ENCODE results near the gene ATP6V1G3. TPM values are rescaled to one million over a fixed set of nuclear protein-coding genes. Genes with fewer than 3 reads are reported as not detected.

Gene ATP6V1G3
- total RNA-seq, 1 donor from 2014 or later, result not detected

DNA sequence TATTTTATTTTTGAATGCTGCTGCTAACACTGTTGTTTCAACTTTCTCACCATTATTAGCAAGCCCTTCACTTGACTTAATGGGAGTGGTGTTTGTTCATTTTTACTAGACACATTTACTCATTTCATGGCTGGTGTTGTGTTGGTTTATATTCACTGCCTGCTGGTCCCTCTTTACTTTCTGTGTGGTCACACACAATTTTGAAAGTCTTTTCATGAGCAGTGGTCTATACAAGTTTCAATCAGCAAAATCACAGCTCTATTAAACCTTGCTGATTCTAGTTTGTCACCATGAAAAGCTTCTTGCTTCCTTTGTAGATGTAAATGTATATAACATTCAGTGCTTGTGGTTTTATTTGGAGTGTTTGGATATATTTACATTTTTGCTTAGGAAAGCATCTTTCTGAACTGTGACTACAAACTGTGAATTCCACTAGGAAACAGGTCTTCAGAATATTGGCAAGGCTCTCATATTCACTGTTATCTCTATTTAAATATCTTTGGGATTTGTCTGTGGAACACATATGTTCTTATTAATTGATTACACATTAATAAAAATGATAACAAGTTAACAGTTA, 22.8 kb downstream of the ATP6V1G3 start:
- ATAC-seq (no peak), DNase-seq (ENCODE audit: missing footprints) (no peak)
- intact Hi-C loops (cut with DNase I), result no loop called here

DNA sequence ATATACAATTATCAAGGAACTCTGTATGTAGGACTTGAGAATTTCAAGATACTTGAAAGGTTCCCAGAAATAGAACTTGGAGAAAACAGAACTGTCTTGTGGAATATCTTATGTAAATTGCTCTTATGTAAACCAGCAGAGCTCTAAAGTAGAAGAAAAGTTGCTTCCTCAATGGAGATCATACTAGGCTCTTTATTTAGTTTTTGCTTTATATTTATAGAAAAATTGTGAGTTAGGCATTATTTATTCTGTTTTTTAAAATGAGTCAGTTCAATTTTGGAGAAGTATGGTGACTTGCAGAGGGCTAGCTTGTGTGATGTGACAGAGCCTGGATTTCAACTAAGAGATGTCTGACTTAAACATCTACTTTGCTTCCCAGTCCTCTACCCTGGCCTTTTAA, 40.4 kb downstream of the ATP6V1G3 start:
- intact Hi-C loops (cut with DNase I), result no loop called here
- ATAC-seq, result no peak
- DNase-seq (ENCODE audit: missing footprints), result no peak

DNA sequence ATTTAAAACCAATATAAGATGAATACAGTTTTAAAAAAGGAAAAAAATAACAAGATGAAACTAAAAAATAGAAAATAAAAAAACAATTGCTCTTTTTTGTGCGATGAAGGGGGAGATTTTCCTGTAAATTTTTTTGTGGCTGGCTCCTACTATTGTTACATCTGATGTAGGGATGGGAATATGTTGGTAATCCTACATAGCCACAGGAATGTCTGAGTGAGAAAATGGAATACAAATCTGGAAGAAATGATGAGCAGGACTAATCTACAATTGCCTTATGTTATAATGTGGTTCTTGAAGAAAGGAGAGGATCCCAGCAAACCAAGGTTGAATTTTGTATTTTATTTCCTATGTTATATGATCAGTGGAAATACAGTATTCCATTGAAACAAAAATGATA, 40.9 kb downstream of the ATP6V1G3 start:
- no peak for ATAC-seq
- intact Hi-C loops (cut with DNase I), result no loop called here
- no peak for DNase-seq (ENCODE audit: missing footprints)

DNA sequence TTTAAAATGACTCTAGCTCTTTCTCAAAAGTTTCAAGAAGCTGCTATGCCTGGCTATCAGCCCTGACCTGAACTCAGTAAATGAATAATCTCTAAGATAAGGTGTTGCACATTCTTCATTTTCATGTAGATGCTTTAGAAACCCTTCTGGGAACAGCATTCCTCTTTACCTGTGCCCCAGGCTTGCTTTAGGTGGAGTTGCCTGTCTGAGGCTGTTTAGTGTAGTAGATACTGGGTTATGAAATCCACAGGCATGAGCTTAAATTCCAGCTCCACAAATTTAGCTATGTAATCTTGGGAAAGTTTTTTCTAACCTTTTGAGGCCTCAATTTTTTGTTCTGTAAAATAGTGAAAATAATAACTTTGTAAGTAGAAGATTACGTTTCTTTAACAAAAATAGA, 41.6 kb downstream of the ATP6V1G3 start:
- intact Hi-C loops (cut with DNase I), result no loop called here
- ATAC-seq, result no peak

DNA sequence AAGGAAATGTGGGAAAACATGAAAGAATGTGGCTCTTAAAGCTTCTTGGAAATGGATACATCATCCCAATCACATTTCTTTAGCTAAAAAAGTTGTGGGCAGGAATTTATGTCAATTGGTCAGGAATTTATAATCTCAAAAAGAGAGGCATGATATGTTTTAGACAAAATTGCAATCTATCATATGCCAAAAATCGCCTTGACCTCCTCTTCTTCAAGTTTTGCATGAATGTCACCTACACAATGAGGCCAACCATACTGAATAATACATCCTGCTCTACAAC, 42.4 kb downstream of the ATP6V1G3 start:
- DNase-seq (ENCODE audit: missing footprints), result no peak
- intact Hi-C loops (cut with DNase I), result no loop called here
- no peak for ATAC-seq

More for the DNA sequence above, 41.6 kb downstream of the ATP6V1G3 start:
- no peak for DNase-seq (ENCODE audit: missing footprints)

DNA sequence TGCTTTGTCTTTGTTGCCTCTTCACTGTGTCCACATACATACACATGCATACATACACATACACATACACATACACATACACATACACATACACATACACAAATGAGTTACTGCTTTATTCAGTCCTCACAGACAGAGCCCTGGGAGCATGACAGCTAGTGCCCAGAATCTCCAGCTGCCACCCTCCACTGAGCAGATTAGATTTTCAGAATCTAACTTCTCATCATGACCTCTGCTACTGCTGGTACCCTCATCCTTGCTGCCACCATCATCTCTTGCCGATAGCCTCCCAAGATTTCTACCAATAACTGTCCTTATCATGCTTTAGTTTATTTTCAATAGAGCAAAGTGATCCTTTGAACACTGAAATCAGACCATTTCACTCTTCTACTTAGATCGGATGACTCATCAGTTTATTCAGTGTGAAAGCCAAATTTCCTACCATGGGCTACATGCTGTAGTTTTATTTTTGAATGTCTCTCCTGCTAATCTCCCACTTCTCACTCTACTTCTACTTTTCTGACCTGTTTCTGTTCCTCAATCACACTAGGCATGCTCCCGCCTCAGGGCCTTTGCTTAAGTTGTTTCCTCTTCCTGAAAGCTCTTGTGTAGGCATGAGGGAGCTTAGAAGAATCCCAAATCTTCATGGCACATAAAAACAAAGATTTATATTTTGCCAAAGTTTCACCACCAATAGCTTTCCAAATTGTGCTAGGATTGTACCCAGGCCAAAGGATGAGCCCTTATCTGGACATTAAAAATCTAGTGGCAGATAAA, 43.0 kb downstream of the ATP6V1G3 start:
- intact Hi-C loops (cut with DNase I), result no loop called here
- DNase-seq (ENCODE audit: missing footprints), result no peak
- ATAC-seq, result peak; percentile 44

DNA sequence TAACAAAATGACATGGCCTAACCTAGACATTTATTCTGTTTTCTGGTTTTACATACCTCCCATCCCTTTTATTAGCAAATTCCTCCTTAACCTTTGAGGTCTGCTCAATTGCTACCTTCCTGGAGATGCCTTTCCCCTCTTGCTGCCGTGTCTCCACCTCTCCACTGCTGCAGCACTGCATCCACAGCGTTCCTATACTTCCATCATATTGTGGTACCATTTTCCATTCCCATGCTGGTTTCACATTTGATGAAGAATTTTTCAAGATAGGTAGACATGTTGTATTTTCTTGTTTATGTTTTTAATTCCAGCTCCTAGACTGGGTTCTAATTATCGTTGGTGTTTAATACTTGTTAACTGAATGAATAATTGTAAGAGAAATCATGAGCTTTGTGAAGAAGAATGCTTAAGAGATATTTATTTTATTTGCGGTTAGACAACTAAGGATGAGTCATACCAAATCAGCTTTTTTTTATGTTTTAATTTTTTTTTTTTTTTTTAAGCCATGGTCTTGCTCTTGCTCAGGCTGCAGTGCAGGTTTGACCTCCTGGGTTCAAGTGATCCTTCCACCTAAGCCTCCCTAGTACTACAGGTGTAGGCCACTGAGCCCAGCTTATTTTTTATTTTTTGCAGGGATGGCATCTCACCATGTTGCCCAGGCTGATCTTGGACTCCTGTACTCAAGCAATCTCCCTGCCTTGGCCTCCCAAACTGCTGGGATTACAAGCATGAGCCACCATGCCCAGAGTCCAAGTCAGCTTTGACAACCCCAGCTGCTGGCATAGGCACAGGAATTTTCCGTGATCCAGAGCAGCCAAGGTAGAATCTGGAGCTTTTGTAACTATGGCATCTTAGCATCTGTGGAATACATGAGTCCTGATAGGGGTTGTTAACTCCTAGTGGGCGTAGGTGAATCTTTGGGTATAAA, 44.0 kb downstream of the ATP6V1G3 start:
- DNase-seq (ENCODE audit: missing footprints) (no peak), ATAC-seq (no peak)
- intact Hi-C loops (cut with DNase I), result no loop called here

DNA sequence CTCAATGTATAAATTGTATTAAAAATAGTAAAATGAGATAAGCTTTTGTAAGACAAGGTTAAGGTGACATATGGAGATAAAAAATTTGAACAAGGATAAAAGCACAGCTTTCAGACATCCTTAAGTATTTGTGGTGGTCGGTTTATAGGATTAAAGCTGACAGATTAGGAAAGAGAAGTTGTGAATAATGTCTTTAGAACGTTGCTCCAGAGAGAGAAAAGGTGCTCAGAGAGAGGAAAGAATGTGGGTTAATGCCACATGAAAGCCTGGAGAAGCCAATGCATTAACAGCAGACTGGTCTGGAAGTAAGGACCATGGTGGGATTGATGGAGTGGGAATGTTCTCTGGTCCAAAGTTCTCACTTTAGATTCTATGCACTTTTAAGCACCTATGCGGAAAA, 44.8 kb downstream of the ATP6V1G3 start:
- ATAC-seq (no peak), DNase-seq (ENCODE audit: missing footprints) (no peak)
- intact Hi-C loops (cut with DNase I), result no loop called here

DNA sequence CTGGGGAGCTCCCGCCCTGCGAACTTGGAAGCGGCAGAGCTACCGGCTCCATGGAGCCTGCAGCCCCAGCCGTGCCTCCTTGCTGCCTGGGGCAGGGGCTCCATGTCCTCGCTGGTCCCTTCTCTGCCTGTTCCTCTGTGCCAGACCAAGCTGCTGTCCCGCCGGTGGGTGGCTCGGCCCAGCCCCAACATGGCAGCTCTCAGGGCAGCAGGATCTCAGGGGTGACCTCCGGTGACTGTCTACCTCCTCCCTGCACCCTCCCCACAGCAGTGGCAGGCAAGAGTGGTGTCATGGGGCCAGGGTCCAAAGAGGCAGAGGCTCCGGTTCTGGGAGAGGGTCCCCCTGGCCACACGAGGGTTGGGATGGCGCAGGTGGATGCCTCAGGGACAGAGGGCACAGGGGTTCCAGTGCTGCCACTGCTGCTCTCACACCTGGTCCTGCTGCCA, 45.8 kb downstream of the ATP6V1G3 start:
- no peak for DNase-seq (ENCODE audit: missing footprints)
- ATAC-seq, result peak; percentile 13

DNA sequence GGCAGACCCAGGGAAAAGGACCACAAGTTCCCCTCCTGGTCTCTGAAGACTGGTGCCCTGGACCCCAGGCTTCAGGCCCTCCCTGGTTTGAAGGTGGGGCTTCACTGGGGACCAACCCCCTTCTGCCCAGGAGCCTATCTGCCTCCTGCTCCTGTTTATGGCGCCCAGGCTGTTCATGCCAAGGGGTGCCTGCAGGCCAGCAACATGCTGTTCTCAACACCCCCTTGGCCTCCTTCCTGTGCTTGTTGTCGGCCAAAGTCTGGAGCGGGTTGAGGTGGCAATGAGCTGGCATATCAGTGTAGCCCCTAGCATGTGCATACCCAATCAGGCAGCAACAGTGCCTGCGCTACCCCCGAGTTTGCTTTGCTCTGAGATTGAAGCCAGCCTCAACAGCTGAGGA, 46.3 kb downstream of the ATP6V1G3 start:
- intact Hi-C loops (cut with DNase I), result no loop called here
- ATAC-seq (no peak), DNase-seq (ENCODE audit: missing footprints) (peak; percentile 62)

More for the DNA sequence above, 45.8 kb downstream of the ATP6V1G3 start:
- intact Hi-C loops (cut with DNase I), result no loop called here

DNA sequence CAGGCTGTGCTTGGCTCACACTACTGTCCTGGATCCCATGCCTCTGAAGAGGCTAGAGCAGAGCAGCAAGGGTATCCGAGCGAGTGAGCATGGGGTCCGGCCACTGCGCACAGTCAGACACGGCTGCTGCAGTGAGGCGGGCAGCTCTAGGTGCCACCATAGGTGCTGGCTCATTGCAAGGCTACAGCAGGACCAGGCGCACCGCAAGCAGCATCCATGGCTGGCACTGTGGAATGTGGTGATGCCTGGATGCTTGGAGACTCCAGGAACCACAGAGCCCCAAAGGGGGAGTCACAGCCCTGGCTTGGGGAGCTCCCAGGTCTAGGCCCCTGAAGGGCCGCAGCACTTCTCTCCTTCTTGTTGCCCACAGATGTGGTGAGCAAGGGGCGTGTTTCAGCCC, 47.2 kb downstream of the ATP6V1G3 start:
- ATAC-seq (no peak), DNase-seq (ENCODE audit: missing footprints) (no peak)
- intact Hi-C loops (cut with DNase I), result no loop called here

DNA sequence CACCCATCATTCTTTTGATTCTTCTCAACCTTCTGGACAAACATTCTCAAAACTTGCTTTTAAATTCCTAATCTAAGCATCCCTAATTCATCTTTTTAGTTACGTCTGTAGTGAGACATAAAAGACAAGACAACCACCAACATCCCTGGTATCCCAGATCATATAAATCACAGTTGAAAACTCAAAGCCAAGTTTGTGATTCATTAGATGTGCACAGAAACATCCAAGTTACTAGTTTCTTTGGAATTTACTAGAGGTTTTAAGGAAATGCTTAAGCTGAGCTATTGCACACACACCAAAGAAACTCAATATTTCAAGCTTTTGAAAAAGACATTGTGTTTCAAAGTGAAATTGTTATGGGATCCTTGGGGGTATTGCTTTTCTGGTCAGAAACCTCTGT, 47.6 kb downstream of the ATP6V1G3 start:
- ATAC-seq (no peak), DNase-seq (ENCODE audit: missing footprints) (no peak)
- intact Hi-C loops (cut with DNase I), result no loop called here

DNA sequence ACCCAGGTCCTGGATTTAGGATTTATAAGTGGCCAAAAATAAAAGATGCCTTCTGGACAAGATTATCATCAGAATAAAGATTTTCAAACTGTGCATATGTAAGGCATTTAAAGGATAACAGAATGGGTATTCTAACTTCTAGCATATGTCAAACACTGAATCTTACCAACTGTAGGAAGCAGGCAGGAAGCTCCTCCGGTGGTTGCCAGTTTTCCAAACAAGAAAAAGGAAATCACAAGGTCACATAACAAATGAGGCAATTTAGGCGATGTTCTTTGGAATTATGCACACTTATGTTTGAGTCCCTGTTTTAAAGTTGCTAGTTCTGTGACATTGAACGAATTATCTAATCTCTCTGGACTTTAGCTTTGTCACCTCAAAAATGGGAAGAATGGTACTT, 48.9 kb downstream of the ATP6V1G3 start:
- DNase-seq (ENCODE audit: missing footprints) (no peak), ATAC-seq (no peak)
- intact Hi-C loops (cut with DNase I), result no loop called here

DNA sequence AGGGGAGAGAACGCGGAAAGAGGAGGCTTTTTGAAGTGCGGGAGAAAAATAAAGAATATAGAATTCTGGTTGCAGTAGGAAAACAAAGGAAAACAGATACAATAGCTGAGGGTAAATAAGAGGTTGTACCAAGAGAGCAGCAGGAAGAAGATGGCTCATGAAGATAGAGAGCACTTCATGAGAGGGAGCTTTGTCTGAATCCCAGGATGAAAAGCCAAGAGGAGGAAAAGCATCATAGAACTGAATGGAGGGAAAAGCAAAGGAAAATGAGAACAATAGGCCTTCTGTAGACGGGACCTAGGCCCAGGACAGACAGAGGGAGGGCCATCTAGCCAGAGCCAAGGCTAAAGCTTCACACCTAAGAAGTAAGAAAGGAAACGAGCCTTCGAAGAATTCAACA, 49.5 kb downstream of the ATP6V1G3 start:
- intact Hi-C loops (cut with DNase I), result no loop called here
- DNase-seq (ENCODE audit: missing footprints) (no peak), ATAC-seq (no peak)

DNA sequence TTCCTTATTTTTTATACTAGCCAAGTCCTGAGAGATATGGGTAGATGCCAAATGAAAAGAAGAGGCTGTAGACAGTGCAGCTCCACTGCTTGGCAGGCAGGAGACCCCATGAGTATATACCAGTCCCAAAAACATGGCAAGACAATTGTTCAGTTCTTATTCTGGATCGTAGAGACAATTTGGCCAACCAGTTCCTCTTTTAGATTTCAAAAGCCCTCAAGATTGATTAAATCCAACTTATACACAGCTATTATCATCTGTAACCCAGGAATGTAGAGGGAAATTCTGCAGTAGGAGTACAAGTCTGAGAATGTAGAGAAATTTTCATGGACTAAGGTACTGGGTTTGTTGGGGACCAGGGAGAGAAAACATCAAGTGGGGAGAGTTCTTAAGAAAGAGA, 50.3 kb downstream of the ATP6V1G3 start:
- ATAC-seq, result no peak
- intact Hi-C loops (cut with DNase I), result no loop called here
- no peak for DNase-seq (ENCODE audit: missing footprints)

DNA sequence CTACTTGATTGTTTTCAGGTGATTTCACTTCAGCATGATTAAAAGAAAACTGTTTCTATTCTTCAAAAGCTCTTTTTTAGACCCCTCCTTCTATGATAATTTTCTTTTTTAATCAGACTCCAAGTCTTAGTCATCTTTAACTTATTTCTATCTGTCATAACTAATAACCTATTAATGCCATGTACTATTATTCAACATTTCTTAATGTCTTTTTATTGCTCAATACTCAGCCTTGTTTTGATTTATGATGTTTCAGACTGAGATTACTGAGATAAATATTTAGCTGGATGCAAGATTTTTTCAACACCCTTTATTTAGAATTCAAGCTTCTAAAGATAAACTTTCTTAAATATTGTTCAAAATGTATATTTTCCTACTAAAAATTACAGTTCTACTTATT, 53.6 kb downstream of the ATP6V1G3 start:
- DNase-seq (ENCODE audit: missing footprints) (no peak), ATAC-seq (no peak)
- intact Hi-C loops (cut with DNase I), result no loop called here

DNA sequence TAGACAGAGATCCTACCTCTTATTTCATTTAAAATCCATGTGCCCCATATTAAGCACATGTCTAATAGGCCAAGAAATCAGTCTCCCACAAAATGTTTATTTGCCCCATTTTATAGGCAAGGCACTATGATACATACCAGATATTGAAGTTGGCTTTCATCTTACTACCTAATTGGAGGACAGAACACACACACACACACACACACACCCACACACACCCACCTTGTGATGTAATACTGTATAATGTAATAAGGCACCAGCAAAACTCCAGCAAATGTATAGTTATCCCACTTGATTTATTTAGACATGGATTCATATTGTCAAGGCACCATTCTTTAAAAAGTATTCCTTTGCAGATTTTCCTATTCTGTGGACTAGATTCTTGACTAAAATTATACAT, 56.8 kb downstream of the ATP6V1G3 start:
- DNase-seq (ENCODE audit: missing footprints) (no peak), ATAC-seq (no peak)
- intact Hi-C loops (cut with DNase I), result no loop called here

DNA sequence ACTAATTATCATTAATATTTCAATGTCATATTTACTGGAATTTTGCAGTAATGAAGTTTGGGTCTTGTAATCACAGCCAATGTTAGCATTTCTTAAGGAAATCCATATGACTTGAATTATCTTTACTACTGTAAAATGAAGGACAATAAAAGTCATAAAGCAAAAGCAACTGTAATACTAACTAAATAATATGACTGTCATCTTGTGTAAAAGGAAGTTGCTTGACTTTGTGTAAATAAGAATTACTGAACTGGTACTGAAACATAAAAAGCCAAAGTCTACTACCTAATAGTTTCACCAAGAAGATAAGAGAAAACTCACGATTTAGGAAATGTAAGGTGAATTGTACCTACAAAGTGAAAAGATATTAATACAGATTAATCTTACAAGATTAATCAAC, 57.5 kb downstream of the ATP6V1G3 start:
- ATAC-seq, result no peak
- no peak for DNase-seq (ENCODE audit: missing footprints)
- intact Hi-C loops (cut with DNase I), result no loop called here

DNA sequence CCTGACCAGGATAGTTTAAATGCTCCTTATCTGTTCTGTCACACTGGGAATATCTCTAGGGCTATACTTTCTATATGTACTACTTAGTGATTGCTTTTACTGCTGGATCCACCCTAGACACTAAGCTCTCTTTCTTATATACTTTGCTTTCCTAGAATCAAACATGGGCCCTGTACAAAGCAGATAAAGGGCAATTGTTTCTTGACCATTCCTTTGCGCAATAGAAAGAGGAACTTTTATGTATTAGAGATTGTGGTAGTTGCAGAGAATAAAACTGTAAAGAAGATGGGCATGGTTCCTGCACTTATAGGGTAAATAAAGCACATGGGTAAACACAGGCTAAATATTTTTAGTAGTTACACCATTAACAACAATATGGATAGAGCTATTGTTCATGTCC, 58.8 kb downstream of the ATP6V1G3 start:
- intact Hi-C loops (cut with DNase I), result no loop called here
- ATAC-seq, result no peak
- no peak for DNase-seq (ENCODE audit: missing footprints)

DNA sequence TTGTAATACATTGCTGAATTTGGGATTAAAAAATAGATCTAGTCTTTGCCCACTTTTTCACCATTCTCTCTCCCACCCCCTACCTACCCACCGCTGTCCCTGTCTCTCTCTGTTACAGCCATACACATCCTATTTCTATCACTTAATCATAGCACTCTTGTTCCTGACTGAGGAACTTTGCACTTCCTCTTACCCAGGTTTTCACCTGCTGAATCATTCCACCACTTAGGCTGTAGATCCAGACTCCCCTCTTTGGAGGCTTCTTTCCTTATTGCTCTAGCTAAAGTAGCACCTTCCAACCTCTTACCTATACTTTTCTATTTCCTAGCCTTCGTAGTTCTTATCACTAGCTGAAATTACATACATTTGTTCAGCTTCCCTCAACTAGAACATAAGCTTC, 59.6 kb downstream of the ATP6V1G3 start:
- intact Hi-C loops (cut with DNase I), result no loop called here
- no peak for ATAC-seq
- DNase-seq (ENCODE audit: missing footprints), result no peak

Data from Right ventricle myocardium inferior (tissue), 1 donor.